Tibial nerve (tissue), 4 donors: ENCODE data around the gene DPM3. TPM values are rescaled to one million over a fixed set of nuclear protein-coding genes. Genes with fewer than 3 reads are reported as not detected.

Experiments
- DNase-seq, 2 donors: peaks; one replicate each; pipeline ENCODE4 v3.0.0-alpha.2; 2019; ENCODE audit warnings: low spot score in 2 of 2
- H3K27ac ChIP-seq, 4 donors: fragments of 200-600 bp; sonication (generic) in 3 of 4; one replicate each; pipeline ENCODE4 v1.5.1; 2017 to 2019; ENCODE audit warnings: mild to moderate bottlenecking in 1 of 4
- H3K27me3 ChIP-seq, 2 donors: fragments of 200-600 bp; sonication (generic) in 1 of 2; one replicate each; pipeline versions ENCODE4 v1.5.1 to v1.6.0; 2017 to 2019
- H3K36me3 ChIP-seq, 3 donors: fragments of 200-600 bp; sonication (generic); one replicate each; pipeline ENCODE4 v1.5.1; 2018 to 2019
- H3K4me1 ChIP-seq, 4 donors: fragments of 200-600 bp; sonication (generic) in 3 of 4; one replicate each; pipeline ENCODE4 v1.5.1; 2017 to 2019
- H3K4me3 ChIP-seq, 4 donors: fragments of 200-600 bp; sonication (generic) in 3 of 4; one replicate each; pipeline ENCODE4 v1.5.1; 2017 to 2019; ENCODE audit warnings: mild to moderate bottlenecking in 1 of 4, moderate library complexity in 1 of 4
- H3K9me3 ChIP-seq, 4 donors: fragments of 200-600 bp; sonication (generic) in 3 of 4; one replicate each; pipeline ENCODE4 v1.5.1; 2017 to 2019
- CTCF ChIP-seq, 5 experiments: fragments of 200-600 bp in 3 of 5; fragments of 450-650 bp in 2 of 5; sonication (generic) in 3 of 5; IDR thresholded peaks; one replicate each; pipeline ENCODE4 v1.5.1; 2016 to 2019; ENCODE audit warnings: antibody characterized with exemption in 5 of 5, mild to moderate bottlenecking in 3 of 5, moderate library complexity in 2 of 5
- EP300 ChIP-seq, 2 donors: sonication (generic); formaldehyde crosslinking; IDR thresholded peaks; one replicate each; pipeline ENCODE4 v1.6.1; 2017; ENCODE audit warnings: antibody characterized with exemption in 2 of 2, mild to moderate bottlenecking in 1 of 2
- POLR2A ChIP-seq, 2 donors: fragments of 450-650 bp; IDR thresholded peaks; one replicate each; pipeline ENCODE4 v1.6.1; 2017; ENCODE audit warnings: antibody characterized with exemption in 2 of 2, mild to moderate bottlenecking in 2 of 2, moderate library complexity in 2 of 2
- WGBS, 2 donors: methylation state at CpG; one replicate each; pipeline ENCODE4 v1.1.5; 2018; 5-methylcytosine and 5-hydroxymethylcytosine counted together
- small RNA-seq: library from RNA; depleted of rRNA; stranded (forward); fragments of <200 nt; gene quantifications from one replicate; pipeline ENCODE3, GENCODE V24; 2016
- total RNA-seq, 4 donors: library from RNA; depleted of rRNA; stranded (reverse); fragments of >200 nt; gene quantifications; one replicate each; pipeline ENCODE4 v1.1.0, GENCODE V29; 2016

The DPM3 gene
- total RNA-seq, 4 donors from 2014 or later = 74.7 to 115 (median 95.6) TPM

- TF ChIP-seq POLR2A (IDR thresholded peaks at IDR 0.05) (no peak), EP300 (IDR thresholded peaks at IDR 0.05) (peak in 1 of 2 donors; percentile 23), CTCF (IDR thresholded peaks at IDR 0.05) (peak; percentile 97 to 99 (median 98))
- Histone ChIP-seq H3K36me3 (no peaks in the 10 kb centered on the region), H3K27ac (no peak overlapping the region), H3K4me1 (peaks cover 0 to 37% (median 11%) of the 10 kb centered on the region in 4 donors), H3K27me3 (no peaks in the 10 kb centered on the region), H3K9me3 (no peaks in the 10 kb centered on the region), H3K4me3 (no peak overlapping the region)
- 26 to 29% methylated on average over 20 to 29 of the region's 29 CpGs for WGBS, 2 donors
- peak; percentile 62 to 77 for DNase-seq
Measured at GRCh38 chr1:155091071-155092051, 49.0 kb downstream of the DPM3 start.

Small RNA genes within 50 kb of the gene (small RNA-seq; reads per million reads assigned to genes)
- not detected for gene HMGN2P18
- gene RF00019 = not detected

Other genes with a start within 250 kb of the DPM3 start
- 10 to 100 TPM in 3 of 4 donors, 1 to 10 TPM in 1; 9.0 to 19.8 (median 15.6) TPM for gene PMVK, start 203.8 kb downstream of the DPM3 start, total RNA-seq
- gene PBXIP1, start 184.4 kb downstream of the DPM3 start, total RNA-seq = 100 to 1,000 TPM in 2 of 4 donors, 10 to 100 TPM in 2; 52.5 to 120 (median 97.9) TPM
- 10 to 100 TPM; 18.6 to 24.3 (median 23.5) TPM for gene PYGO2, start 178.7 kb downstream of the DPM3 start, total RNA-seq
- 100 to 1,000 TPM in 2 of 4 donors, 10 to 100 TPM in 2; 82.9 to 168 (median 101) TPM for gene SHC1, start 169.8 kb downstream of the DPM3 start, total RNA-seq
- 10 to 100 TPM; 35.2 to 40.5 (median 37.3) TPM for gene CKS1B, start 165.8 kb downstream of the DPM3 start, total RNA-seq
- 10 to 100 TPM; 17.4 to 33.6 (median 23.6) TPM for gene FLAD1, start 157.2 kb downstream of the DPM3 start, total RNA-seq
- gene LENEP, start 146.9 kb downstream of the DPM3 start, total RNA-seq = 1 to 10 TPM in 1 of 4 donors, not detected in 3; 1.5 TPM
- gene ZBTB7B, start 137.7 kb downstream of the DPM3 start, total RNA-seq = 10 to 100 TPM; 44.6 to 53.4 (median 49.5) TPM
- gene DCST2, start 106.8 kb downstream of the DPM3 start, total RNA-seq = 1 to 10 TPM in 3 of 4 donors, under 1 TPM in 1; 0.90 to 4.2 (median 1.7) TPM
- gene DCST1, start 106.7 kb downstream of the DPM3 start, total RNA-seq = 1 to 10 TPM in 1 of 4 donors, under 1 TPM in 2, not detected in 1; 0.21 to 3.5 (median 0.90) TPM
- gene ADAM15, start 89.2 kb downstream of the DPM3 start, total RNA-seq = 100 to 1,000 TPM; 111 to 202 (median 168) TPM
- 1 to 10 TPM in 3 of 4 donors, under 1 TPM in 1; 0.87 to 4.2 (median 1.8) TPM for gene EFNA4, start 76.8 kb downstream of the DPM3 start, total RNA-seq
- gene EFNA3, start 61.7 kb downstream of the DPM3 start, total RNA-seq = 1 to 10 TPM in 2 of 4 donors, under 1 TPM in 1, not detected in 1; 0.63 to 1.2 (median 1.2) TPM
- 10 to 100 TPM; 27.4 to 41.4 (median 34.0) TPM for gene EFNA1, start 12.7 kb downstream of the DPM3 start, total RNA-seq
- gene SLC50A1, start 4.7 kb downstream of the DPM3 start, total RNA-seq = 10 to 100 TPM in 3 of 4 donors, 1 to 10 TPM in 1; 5.7 to 33.9 (median 14.9) TPM
- 100 to 1,000 TPM; 102 to 167 (median 146) TPM for gene KRTCAP2, start 32.8 kb upstream of the DPM3 start, total RNA-seq
- 10 to 100 TPM in 2 of 4 donors, 1 to 10 TPM in 2; 6.0 to 20.4 (median 12.7) TPM for gene TRIM46, start 33.3 kb upstream of the DPM3 start, total RNA-seq
- 100 to 1,000 TPM in 1 of 4 donors, 10 to 100 TPM in 3; 33.9 to 119 (median 52.6) TPM for gene THBS3, start 67.4 kb upstream of the DPM3 start, total RNA-seq
- 10 to 100 TPM; 30.1 to 50.7 (median 35.3) TPM for gene MTX1, start 68.2 kb upstream of the DPM3 start, total RNA-seq
- gene ENTREP3, start 115.0 kb upstream of the DPM3 start, total RNA-seq = 10 to 100 TPM; 22.7 to 42.0 (median 26.6) TPM
- 10 to 100 TPM; 54.5 to 91.1 (median 65.2) TPM for gene SCAMP3, start 121.8 kb upstream of the DPM3 start, total RNA-seq
- 10 to 100 TPM; 41.0 to 70.6 (median 52.3) TPM for gene CLK2, start 133.0 kb upstream of the DPM3 start, total RNA-seq
- gene HCN3, start 136.9 kb upstream of the DPM3 start, total RNA-seq = 1 to 10 TPM; 1.7 to 2.7 (median 2.4) TPM
- under 1 TPM in 3 of 4 donors, not detected in 1; 0.20 to 0.66 (median 0.21) TPM for gene PKLR, start 160.9 kb upstream of the DPM3 start, total RNA-seq
- gene FDPS, start 168.3 kb upstream of the DPM3 start, total RNA-seq = 100 to 1,000 TPM in 3 of 4 donors, 10 to 100 TPM in 1; 88.2 to 143 (median 125) TPM
- 10 to 100 TPM; 22.2 to 36.0 (median 26.5) TPM for gene RUSC1, start 180.4 kb upstream of the DPM3 start, total RNA-seq